CD4-positive, alpha-beta T cell treated with Interleukin-15 for 4 hours (primary cell): ENCODE results near the gene RTRAF.

ENCODE experiments used
- DNase-seq: peaks from one replicate; pipeline ENCODE4 v3.0.0-alpha.2; 2020; ENCODE audit warnings: low spot score

The RTRAF gene

GRCh38 chr14:51989293-51990234 is at the start of gene RTRAF:
Gene RTRAF, plus strand, starts transcription at chr14:51989546. Its CDS starts 94 bp downstream, at chr14:51989640.
- DNase-seq: peak; percentile 91

GRCh38 chr14:51939755-51940301 is 49.5 kb upstream of the RTRAF start:
- DNase-seq: no peak

- no peak for DNase-seq
Measured at GRCh38 chr14:51942971-51943370, 46.4 kb upstream of the RTRAF start.

GRCh38 chr14:51950007-51950406 is 39.3 kb upstream of the RTRAF start:
- DNase-seq: no peak

- no peak for DNase-seq
Measured at GRCh38 chr14:51951656-51952055, 37.7 kb upstream of the RTRAF start.

- DNase-seq: no peak
Measured at GRCh38 chr14:51954031-51954430, 35.3 kb upstream of the RTRAF start.

GRCh38 chr14:51954657-51955056 is 34.7 kb upstream of the RTRAF start:
- no peak for DNase-seq

- DNase-seq: no peak
Measured at GRCh38 chr14:51957950-51958349, 31.4 kb upstream of the RTRAF start.

GRCh38 chr14:51959928-51960327 is 29.4 kb upstream of the RTRAF start:
- no peak for DNase-seq

GRCh38 chr14:51960866-51961265 is 28.5 kb upstream of the RTRAF start:
- no peak for DNase-seq

- no peak for DNase-seq
Measured at GRCh38 chr14:51962711-51963110, 26.6 kb upstream of the RTRAF start.

- no peak for DNase-seq
Measured at GRCh38 chr14:51963286-51963685, 26.1 kb upstream of the RTRAF start.

GRCh38 chr14:51967521-51967920 is 21.8 kb upstream of the RTRAF start:
- no peak for DNase-seq

GRCh38 chr14:51969852-51970540 is 19.4 kb upstream of the RTRAF start:
- no peak for DNase-seq

- no peak for DNase-seq
Measured at GRCh38 chr14:51972566-51972965, 16.8 kb upstream of the RTRAF start.

GRCh38 chr14:51977075-51977474 is 12.3 kb upstream of the RTRAF start:
- no peak for DNase-seq

- DNase-seq: no peak
Measured at GRCh38 chr14:51978681-51979085, 10.7 kb upstream of the RTRAF start.

GRCh38 chr14:51979088-51979709 is 10.1 kb upstream of the RTRAF start:
- peak; percentile 82 for DNase-seq

GRCh38 chr14:51981218-51981854 is 8.0 kb upstream of the RTRAF start:
- DNase-seq: no peak

- DNase-seq: no peak
Measured at GRCh38 chr14:51988221-51988620, 1.1 kb upstream of the RTRAF start.

GRCh38 chr14:51990488-51990887 is 1.1 kb downstream of the RTRAF start:
- DNase-seq: no peak
